ENCODE data around the gene APPBP2. TPM values are rescaled to one million over a fixed set of nuclear protein-coding genes. Genes with fewer than 3 reads are reported as not detected.

APPBP2 gene
- total and polyA plus RNA-seq, 9 donors: 14.4 to 72.1 (median 53.1) TPM

DNA sequence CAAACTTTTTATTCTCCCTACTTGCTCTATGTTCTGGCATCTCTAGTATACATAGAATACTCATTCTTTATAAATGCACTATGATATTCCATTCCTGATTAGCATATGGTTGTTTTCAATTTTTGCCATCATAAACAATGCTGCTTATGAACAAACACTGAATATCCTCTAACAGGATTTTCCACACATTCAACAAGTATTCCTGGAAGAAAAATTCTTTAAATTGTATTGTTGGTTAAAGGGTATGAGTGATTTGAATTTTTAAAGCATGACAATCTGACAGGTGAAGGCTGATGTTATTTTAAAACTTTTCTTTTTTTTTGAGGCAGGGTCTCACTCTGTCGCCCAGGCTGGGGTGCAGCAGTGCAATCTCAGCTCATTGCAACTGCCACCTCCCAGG, 11.5 kb downstream of the APPBP2 start:
- 89 to 100% (median 95%) methylated on average over 1 of the region's 1 CpG for WGBS, 3 donors
- Histone ChIP-seq H3K4me3 (no peak overlapping the region), H3K27me3 (no peaks in the 10 kb centered on the region), H3K9me3 (no peaks in the 10 kb centered on the region), H3K4me1 (ENCODE audit: insufficient read depth) (peaks cover 10% of the 10 kb centered on the region), H3K27ac (no peak overlapping the region), H3K36me3 (no peaks in the 10 kb centered on the region)
- DNase-seq: no peak
- intact Hi-C loops (cut with DNase I): no loop called here
- no peak for TF ChIP-seq EP300 (IDR thresholded peaks at IDR 0.05)
- TF ChIP-seq, protein P1, sequence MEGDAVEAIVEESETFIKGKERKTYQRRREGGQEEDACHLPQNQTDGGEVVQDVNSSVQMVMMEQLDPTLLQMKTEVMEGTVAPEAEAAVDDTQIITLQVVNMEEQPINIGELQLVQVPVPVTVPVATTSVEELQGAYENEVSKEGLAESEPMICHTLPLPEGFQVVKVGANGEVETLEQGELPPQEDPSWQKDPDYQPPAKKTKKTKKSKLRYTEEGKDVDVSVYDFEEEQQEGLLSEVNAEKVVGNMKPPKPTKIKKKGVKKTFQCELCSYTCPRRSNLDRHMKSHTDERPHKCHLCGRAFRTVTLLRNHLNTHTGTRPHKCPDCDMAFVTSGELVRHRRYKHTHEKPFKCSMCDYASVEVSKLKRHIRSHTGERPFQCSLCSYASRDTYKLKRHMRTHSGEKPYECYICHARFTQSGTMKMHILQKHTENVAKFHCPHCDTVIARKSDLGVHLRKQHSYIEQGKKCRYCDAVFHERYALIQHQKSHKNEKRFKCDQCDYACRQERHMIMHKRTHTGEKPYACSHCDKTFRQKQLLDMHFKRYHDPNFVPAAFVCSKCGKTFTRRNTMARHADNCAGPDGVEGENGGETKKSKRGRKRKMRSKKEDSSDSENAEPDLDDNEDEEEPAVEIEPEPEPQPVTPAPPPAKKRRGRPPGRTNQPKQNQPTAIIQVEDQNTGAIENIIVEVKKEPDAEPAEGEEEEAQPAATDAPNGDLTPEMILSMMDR (IDR thresholded peaks at IDR 0.05): no peak
- TF ChIP-seq POLR2A (IDR thresholded peaks at IDR 0.05): no peak

DNA sequence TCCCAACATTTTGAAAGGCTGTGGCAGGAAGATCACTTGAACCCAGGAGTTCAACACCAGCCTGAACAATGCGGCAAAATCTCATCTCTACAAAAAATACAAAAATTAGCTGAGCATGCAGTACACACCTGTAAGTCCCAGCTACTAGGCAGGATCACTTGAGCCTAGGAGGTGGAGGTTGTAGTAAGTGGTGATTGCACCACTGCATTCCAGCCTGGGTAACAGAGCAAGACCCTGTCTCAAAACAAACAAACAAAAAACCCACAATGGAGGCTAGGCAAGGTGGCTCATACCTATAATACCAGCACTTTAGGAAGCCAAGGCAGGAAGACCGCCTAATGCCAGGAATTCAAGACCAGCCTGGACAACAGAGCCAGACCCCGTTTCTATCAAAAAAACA, 12.0 kb downstream of the APPBP2 start:
- no peaks in the 10 kb centered on the region for H3K27me3 ChIP-seq
- DNase-seq: no peak
- no peaks in the 10 kb centered on the region for H3K36me3 ChIP-seq
- H3K9me3 ChIP-seq: no peaks in the 10 kb centered on the region
- H3K27ac ChIP-seq: no peak overlapping the region
- no peak overlapping the region for H3K4me3 ChIP-seq
- TF ChIP-seq POLR2A (IDR thresholded peaks at IDR 0.05) (no peak), EP300 (IDR thresholded peaks at IDR 0.05) (no peak)
- TF ChIP-seq, protein P1 (IDR thresholded peaks at IDR 0.05): no peak
- 80 to 90% (median 80%) methylated on average over 3 of the region's 3 CpGs for WGBS, 3 donors
- H3K4me1 ChIP-seq (ENCODE audit: insufficient read depth): peaks cover 10% of the 10 kb centered on the region
- intact Hi-C loops (cut with DNase I): no loop called here

DNA sequence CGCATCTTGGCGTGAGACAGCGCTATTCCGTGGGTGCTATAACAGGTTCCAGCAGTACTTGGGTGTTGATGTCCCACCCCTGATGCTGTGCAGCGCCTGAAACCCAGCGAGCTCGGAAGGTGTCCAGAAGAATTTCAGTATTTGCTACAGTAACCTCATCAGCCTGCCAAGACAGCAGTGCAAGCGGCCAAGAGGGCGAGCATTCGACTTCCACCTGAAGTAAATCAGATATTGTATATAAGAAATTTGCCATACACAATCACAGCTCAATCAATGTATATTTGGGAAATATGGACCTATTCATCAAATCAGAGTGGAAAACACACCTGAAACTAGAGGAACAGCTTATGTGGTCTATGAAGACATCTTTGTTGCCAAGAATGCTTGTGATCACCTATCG, 13.0 kb downstream of the APPBP2 start:
- TF ChIP-seq POLR2A (IDR thresholded peaks at IDR 0.05): no peak
- TF ChIP-seq, protein P1 (IDR thresholded peaks at IDR 0.05): no peak
- no peak for TF ChIP-seq EP300 (IDR thresholded peaks at IDR 0.05)
- Histone ChIP-seq H3K9me3 (no peaks in the 10 kb centered on the region), H3K36me3 (no peaks in the 10 kb centered on the region), H3K27ac (no peak overlapping the region), H3K27me3 (no peaks in the 10 kb centered on the region), H3K4me1 (ENCODE audit: insufficient read depth) (peaks cover 8% of the 10 kb centered on the region), H3K4me3 (no peak overlapping the region)
- DNase-seq: no peak
- intact Hi-C loops (cut with DNase I): no loop called here
- WGBS, 3 donors: 93 to 94% (median 93%) methylated on average over 11 of the region's 11 CpGs

DNA sequence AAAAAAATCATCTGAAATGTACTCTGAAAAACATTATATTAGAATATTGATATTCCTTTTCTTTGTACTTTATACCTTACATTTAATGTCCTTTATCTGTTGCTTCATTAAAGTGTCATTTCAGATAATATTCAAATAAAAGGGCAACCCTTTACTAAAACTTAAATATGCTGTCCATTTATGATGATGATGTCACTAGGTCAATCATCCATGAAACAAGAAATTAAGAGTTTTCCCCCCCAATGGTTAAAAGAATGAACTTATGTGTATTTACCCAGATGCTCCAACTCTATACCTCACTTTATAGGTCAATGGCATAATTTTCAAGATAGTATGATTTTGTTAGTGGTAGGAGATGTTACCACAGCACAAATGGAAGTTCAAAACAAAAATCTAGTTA, 15.3 kb downstream of the APPBP2 start:
- peaks cover 12% of the 10 kb centered on the region for H3K4me1 ChIP-seq (ENCODE audit: insufficient read depth)
- TF ChIP-seq, protein P1 (IDR thresholded peaks at IDR 0.05): no peak
- no peak for TF ChIP-seq POLR2A (IDR thresholded peaks at IDR 0.05)
- no peak for TF ChIP-seq EP300 (IDR thresholded peaks at IDR 0.05)
- intact Hi-C loops (cut with DNase I): no loop called here
- H3K27me3 ChIP-seq: no peaks in the 10 kb centered on the region
- H3K36me3 ChIP-seq: no peaks in the 10 kb centered on the region
- H3K4me3 ChIP-seq: no peak overlapping the region
- no peak for DNase-seq
- H3K27ac ChIP-seq: no peak overlapping the region
- no peaks in the 10 kb centered on the region for H3K9me3 ChIP-seq

DNA sequence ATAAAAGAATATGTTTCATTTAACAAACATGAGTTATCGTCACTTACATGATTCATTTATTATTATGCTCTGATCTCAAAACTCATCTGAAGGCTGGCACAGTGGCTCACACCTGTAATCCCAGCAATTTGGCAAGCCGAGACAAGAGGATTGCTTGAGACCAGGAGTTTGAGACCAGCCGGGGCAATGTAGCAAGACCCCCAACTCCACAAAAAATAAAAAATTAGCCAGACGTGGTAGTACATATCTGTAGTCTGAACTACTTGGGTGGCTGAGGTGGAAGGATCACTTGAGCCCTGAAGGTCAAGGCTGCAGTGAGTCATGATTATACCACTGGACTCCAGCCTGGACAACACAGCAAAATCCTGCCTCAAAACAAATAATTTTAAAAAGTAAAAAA, 16.0 kb downstream of the APPBP2 start:
- 68 to 81% (median 75%) methylated on average over 4 of the region's 4 CpGs for WGBS, 3 donors
- no peak for TF ChIP-seq POLR2A (IDR thresholded peaks at IDR 0.05)
- DNase-seq: no peak
- intact Hi-C loops (cut with DNase I): no loop called here
- no peak overlapping the region for H3K4me3 ChIP-seq
- no peak overlapping the region for H3K27ac ChIP-seq
- H3K9me3 ChIP-seq: no peaks in the 10 kb centered on the region
- no peaks in the 10 kb centered on the region for H3K36me3 ChIP-seq
- peaks cover 14% of the 10 kb centered on the region for H3K4me1 ChIP-seq (ENCODE audit: insufficient read depth)
- H3K27me3 ChIP-seq: no peaks in the 10 kb centered on the region
